ENCODE measurements around the gene PDCD6IP.

PDCD6IP gene

GRCh38 chr3:33810545-33810944, 12.1 kb downstream of the PDCD6IP start:
- H3K4me1 Mint-ChIP-seq, result peaks cover 6% of the 10 kb centered on the region
- no peak overlapping the region for H3K27ac Mint-ChIP-seq
- no peak overlapping the region for H3K4me3 Mint-ChIP-seq
- peaks cover 21% of the 10 kb centered on the region for H3K36me3 Mint-ChIP-seq (ENCODE audit: low read depth)
- TF ChIP-seq CTCF (IDR thresholded peaks at IDR 0.05), result no peak
- no peaks in the 10 kb centered on the region for H3K9me3 Mint-ChIP-seq
- DNase-seq, result no peak
- peaks cover 5% of the 10 kb centered on the region for H3K27me3 Mint-ChIP-seq (ENCODE audit: low read depth, poor library complexity)

GRCh38 chr3:33821989-33822388, 23.6 kb downstream of the PDCD6IP start:
- H3K4me1 Mint-ChIP-seq, result no peaks in the 10 kb centered on the region
- no peaks in the 10 kb centered on the region for H3K27me3 Mint-ChIP-seq (ENCODE audit: low read depth, poor library complexity)
- H3K36me3 Mint-ChIP-seq (ENCODE audit: low read depth), result peaks cover 72% of the 10 kb centered on the region
- H3K4me3 Mint-ChIP-seq, result no peak overlapping the region
- H3K9me3 Mint-ChIP-seq, result no peaks in the 10 kb centered on the region
- DNase-seq, result no peak
- TF ChIP-seq CTCF (IDR thresholded peaks at IDR 0.05), result no peak
- H3K27ac Mint-ChIP-seq, result no peak overlapping the region

GRCh38 chr3:33823821-33824220, 25.4 kb downstream of the PDCD6IP start:
- Mint-ChIP-seq H3K9me3 (no peaks in the 10 kb centered on the region), H3K4me3 (no peak overlapping the region), H3K27ac (no peak overlapping the region), H3K36me3 (ENCODE audit: low read depth) (peaks cover 66% of the 10 kb centered on the region), H3K4me1 (no peaks in the 10 kb centered on the region), H3K27me3 (ENCODE audit: low read depth, poor library complexity) (no peaks in the 10 kb centered on the region)
- TF ChIP-seq CTCF (IDR thresholded peaks at IDR 0.05), result no peak
- no peak for DNase-seq

- no peak overlapping the region for H3K4me3 Mint-ChIP-seq
- H3K27ac Mint-ChIP-seq, result no peak overlapping the region
- H3K27me3 Mint-ChIP-seq (ENCODE audit: low read depth, poor library complexity), result no peaks in the 10 kb centered on the region
- no peaks in the 10 kb centered on the region for H3K4me1 Mint-ChIP-seq
- no peaks in the 10 kb centered on the region for H3K9me3 Mint-ChIP-seq
- peaks cover 63% of the 10 kb centered on the region for H3K36me3 Mint-ChIP-seq (ENCODE audit: low read depth)
- no peak for TF ChIP-seq CTCF (IDR thresholded peaks at IDR 0.05)
- DNase-seq, result no peak
Observed at GRCh38 chr3:33825111-33825510, 26.7 kb downstream of the PDCD6IP start.

- no peak overlapping the region for H3K4me3 Mint-ChIP-seq
- H3K27ac Mint-ChIP-seq, result no peak overlapping the region
- H3K9me3 Mint-ChIP-seq, result no peaks in the 10 kb centered on the region
- no peaks in the 10 kb centered on the region for H3K4me1 Mint-ChIP-seq
- no peaks in the 10 kb centered on the region for H3K27me3 Mint-ChIP-seq (ENCODE audit: low read depth, poor library complexity)
- no peak for DNase-seq
- TF ChIP-seq CTCF (IDR thresholded peaks at IDR 0.05), result no peak
- H3K36me3 Mint-ChIP-seq (ENCODE audit: low read depth), result peaks cover 61% of the 10 kb centered on the region
Observed at GRCh38 chr3:33826206-33826605, 27.8 kb downstream of the PDCD6IP start.

- no peak for TF ChIP-seq CTCF (IDR thresholded peaks at IDR 0.05)
- Mint-ChIP-seq H3K27ac (no peak overlapping the region), H3K9me3 (no peaks in the 10 kb centered on the region), H3K36me3 (ENCODE audit: low read depth) (peaks cover 56% of the 10 kb centered on the region), H3K27me3 (ENCODE audit: low read depth, poor library complexity) (no peaks in the 10 kb centered on the region), H3K4me3 (no peak overlapping the region), H3K4me1 (no peaks in the 10 kb centered on the region)
- no peak for DNase-seq
Observed at GRCh38 chr3:33826688-33827087, 28.3 kb downstream of the PDCD6IP start.

Measured in nephron progenitor cell (in vitro differentiated cells).